Right cardiac atrium (tissue), 5 donors: ENCODE data around the gene CITED2. TPM values are rescaled to one million over a fixed set of nuclear protein-coding genes. Genes with fewer than 3 reads are reported as not detected.

Source experiments
- ATAC-seq, 2 donors: fragments of 200-7000 bp; cut with Tn5 transposase; one replicate each; pipeline versions ENCODE4 v1.8.0 to v1.9.1; 2020; ENCODE audit warnings: moderate library complexity in 2 of 2, mild to moderate bottlenecking in 1 of 2
- DNase-seq, 3 donors: peaks; one replicate each; pipeline ENCODE4 v3.0.0-alpha.2; 2020
- H3K27ac ChIP-seq: one replicate; pipeline ENCODE4 v1.5.1; 2013; ENCODE audit warnings: mild to moderate bottlenecking, low read length, control low read depth, moderate library complexity
- H3K27me3 ChIP-seq: one replicate; pipeline ENCODE4 v1.6.1; 2013; ENCODE audit not compliant: control insufficient read depth, insufficient read depth
- H3K4me1 ChIP-seq: one replicate; pipeline ENCODE4 v1.6.1; 2013; ENCODE audit warnings: low read length; ENCODE audit not compliant: control insufficient read depth, insufficient read depth
- H3K4me3 ChIP-seq: one replicate; pipeline ENCODE4 v1.5.1; 2013; ENCODE audit warnings: low read length, control low read depth
- H3K9me3 ChIP-seq: one replicate; pipeline ENCODE4 v1.6.1; 2013; ENCODE audit warnings: low read length; ENCODE audit not compliant: control insufficient read depth
- WGBS: extraction: QIAGEN DNeasy Blood & Tissue Kit; methylation state at CpG from one replicate; pipeline ENCODE4 v1.1.7; 2013; 5-methylcytosine and 5-hydroxymethylcytosine counted together
- intact Hi-C, 4 donors: fragments of 100-400 bp; cut with DNase I; formaldehyde crosslinking; loops; one replicate each; pipeline versions ENCODE4 v1.11.0 to v1.14.0; 2022 to 2023
- polyA plus RNA-seq: library from polyadenylated mRNA; stranded (reverse); fragments of 200-250 nt; gene quantifications from one replicate; pipeline ENCODE4 v1.2.3, GENCODE V29; 2013
- total RNA-seq, 4 donors: library from RNA; stranded (reverse); fragmentation: NEBNext Ultra II Directional; extraction: Animal tissue kit (Norgen Biotek cat#: 25700); gene quantifications; one replicate each; pipeline ENCODE4 v1.2.1, GENCODE V29; 2021
- donor health status: healthy with polysubstance abuse.
- donor health status: DM: no; HTN: yes; CAD: no.
- donor health status: DM: no; HTN: no; CAD: no.
- donor health status: DM: no; HTN: yes; CAD: no; lungs with severe emphysema.
- donor health status: DM: yes; HTN: yes; CAD: no.

The CITED2 gene
- total and polyA plus RNA-seq, 5 donors: 35.7 to 138 (median 112) TPM

- H3K4me1 ChIP-seq: no peaks in the 10 kb centered on the region
- 95% methylated on average over 4 of the region's 4 CpGs for WGBS
- no peaks in the 10 kb centered on the region for H3K9me3 ChIP-seq
- no peaks in the 10 kb centered on the region for H3K27me3 ChIP-seq
- ATAC-seq (no peak), DNase-seq (peak in 1 of 3 donors; percentile 27)
- intact Hi-C loops: loop anchor here in 1 of 4 donors (10.0 kb wide), 1 partner anchor 210 kb away; the partner anchor contains the start of gene HECA
- no peak overlapping the region for H3K4me3 ChIP-seq
- H3K27ac ChIP-seq: no peak overlapping the region
Observed at GRCh38 chr6:139344186-139344963, 30.1 kb downstream of the CITED2 start.

GRCh38 chr6:139343052-139343750 is 31.2 kb downstream of the CITED2 start:
- ATAC-seq: no peak
- H3K9me3 ChIP-seq: no peaks in the 10 kb centered on the region

GRCh38 chr6:139341060-139341459 is 33.4 kb downstream of the CITED2 start:
- Histone ChIP-seq H3K9me3 (no peaks in the 10 kb centered on the region), H3K4me3 (no peak overlapping the region), H3K4me1 (no peaks in the 10 kb centered on the region), H3K27me3 (no peaks in the 10 kb centered on the region), H3K27ac (no peak overlapping the region)
- WGBS: 87% methylated on average over 2 of the region's 2 CpGs
- DNase-seq (no peak), ATAC-seq (no peak)
- intact Hi-C loops: loop anchor here in 1 of 4 donors (10.0 kb wide), 1 partner anchor 206 kb away; the partner anchor contains the start of gene HECA

More at GRCh38 chr6:139343052-139343750, 31.2 kb downstream of the CITED2 start:
- WGBS: 58% methylated on average over 2 of the region's 2 CpGs
- H3K4me1 ChIP-seq: no peaks in the 10 kb centered on the region
- no peak overlapping the region for H3K4me3 ChIP-seq
- H3K27me3 ChIP-seq: no peaks in the 10 kb centered on the region
- no peak overlapping the region for H3K27ac ChIP-seq
- intact Hi-C loops: loop anchor here in 1 of 4 donors (10.0 kb wide), 1 partner anchor 208 kb away; the partner anchor contains the start of gene HECA
- no peak for DNase-seq

GRCh38 chr6:139338795-139339194 is 35.7 kb downstream of the CITED2 start:
- Histone ChIP-seq H3K4me1 (no peaks in the 10 kb centered on the region), H3K9me3 (no peaks in the 10 kb centered on the region), H3K27me3 (no peaks in the 10 kb centered on the region), H3K27ac (no peak overlapping the region), H3K4me3 (no peak overlapping the region)
- intact Hi-C loops: no loop called here
- ATAC-seq (peak; percentile 70 to 71), DNase-seq (no peak)
- WGBS: 71% methylated on average over 9 of the region's 9 CpGs

GRCh38 chr6:139337830-139338229 is 36.6 kb downstream of the CITED2 start:
- ATAC-seq: peak in 1 of 2 donors; percentile 41
- H3K4me1 ChIP-seq: no peaks in the 10 kb centered on the region

GRCh38 chr6:139337001-139337400 is 37.4 kb downstream of the CITED2 start:
- WGBS: 76% methylated on average over 2 of the region's 2 CpGs
- Histone ChIP-seq H3K9me3 (no peaks in the 10 kb centered on the region), H3K27me3 (no peaks in the 10 kb centered on the region), H3K4me3 (no peak overlapping the region), H3K27ac (no peak overlapping the region), H3K4me1 (no peaks in the 10 kb centered on the region)
- DNase-seq: no peak
- no peak for ATAC-seq
- intact Hi-C loops: no loop called here

More at GRCh38 chr6:139337830-139338229, 36.6 kb downstream of the CITED2 start:
- no peak overlapping the region for H3K27ac ChIP-seq
- intact Hi-C loops: no loop called here
- H3K4me3 ChIP-seq: no peak overlapping the region
- no peaks in the 10 kb centered on the region for H3K27me3 ChIP-seq
- H3K9me3 ChIP-seq: no peaks in the 10 kb centered on the region
- WGBS: 74% methylated on average over 5 of the region's 5 CpGs
- peak; percentile 32 to 61 (median 41) for DNase-seq

- Histone ChIP-seq H3K4me1 (no peaks in the 10 kb centered on the region), H3K27me3 (no peaks in the 10 kb centered on the region), H3K9me3 (no peaks in the 10 kb centered on the region), H3K27ac (no peak overlapping the region), H3K4me3 (no peak overlapping the region)
- DNase-seq: peak in 2 of 3 donors; percentile 34 to 59
- no peak for ATAC-seq
- intact Hi-C loops: no loop called here
- 27% methylated on average over 4 of the region's 4 CpGs for WGBS
Observed at GRCh38 chr6:139336488-139336887, 38.0 kb downstream of the CITED2 start.

- no peaks in the 10 kb centered on the region for H3K4me1 ChIP-seq
- no peak for ATAC-seq
- no peaks in the 10 kb centered on the region for H3K9me3 ChIP-seq
- no peak for DNase-seq
- WGBS: 91% methylated on average over 5 of the region's 5 CpGs
- intact Hi-C loops: no loop called here
- no peaks in the 10 kb centered on the region for H3K27me3 ChIP-seq
- no peak overlapping the region for H3K27ac ChIP-seq
- no peak overlapping the region for H3K4me3 ChIP-seq
Observed at GRCh38 chr6:139335447-139336210, 38.8 kb downstream of the CITED2 start.

- WGBS: 51% methylated on average over 5 of the region's 5 CpGs
- H3K4me1 ChIP-seq: no peaks in the 10 kb centered on the region
- peak; percentile 68 to 76 for ATAC-seq
Observed at GRCh38 chr6:139334806-139335446, 39.5 kb downstream of the CITED2 start.

GRCh38 chr6:139330826-139331500 is 43.5 kb downstream of the CITED2 start:
- intact Hi-C loops: no loop called here
- Histone ChIP-seq H3K27me3 (no peaks in the 10 kb centered on the region), H3K9me3 (no peaks in the 10 kb centered on the region), H3K4me3 (no peak overlapping the region), H3K27ac (no peak overlapping the region), H3K4me1 (no peaks in the 10 kb centered on the region)
- WGBS: 59% methylated on average over 3 of the region's 3 CpGs
- DNase-seq: no peak
- ATAC-seq: no peak

More at GRCh38 chr6:139334806-139335446, 39.5 kb downstream of the CITED2 start:
- H3K4me3 ChIP-seq: no peak overlapping the region
- H3K27ac ChIP-seq: no peak overlapping the region
- no peaks in the 10 kb centered on the region for H3K9me3 ChIP-seq
- no peak for DNase-seq
- H3K27me3 ChIP-seq: no peaks in the 10 kb centered on the region
- intact Hi-C loops: no loop called here
